Measurements from ENCODE around the gene AP2A2. TPM values are rescaled to one million over a fixed set of nuclear protein-coding genes. Genes with fewer than 3 reads are reported as not detected.
A peak's percentile ranks its signal among the peaks of the same experiment; 100 is the strongest.

Gene AP2A2
- total RNA-seq, 6 experiments from 2014 or later, result 41.4 to 66.7 (median 53.8) TPM

DNA sequence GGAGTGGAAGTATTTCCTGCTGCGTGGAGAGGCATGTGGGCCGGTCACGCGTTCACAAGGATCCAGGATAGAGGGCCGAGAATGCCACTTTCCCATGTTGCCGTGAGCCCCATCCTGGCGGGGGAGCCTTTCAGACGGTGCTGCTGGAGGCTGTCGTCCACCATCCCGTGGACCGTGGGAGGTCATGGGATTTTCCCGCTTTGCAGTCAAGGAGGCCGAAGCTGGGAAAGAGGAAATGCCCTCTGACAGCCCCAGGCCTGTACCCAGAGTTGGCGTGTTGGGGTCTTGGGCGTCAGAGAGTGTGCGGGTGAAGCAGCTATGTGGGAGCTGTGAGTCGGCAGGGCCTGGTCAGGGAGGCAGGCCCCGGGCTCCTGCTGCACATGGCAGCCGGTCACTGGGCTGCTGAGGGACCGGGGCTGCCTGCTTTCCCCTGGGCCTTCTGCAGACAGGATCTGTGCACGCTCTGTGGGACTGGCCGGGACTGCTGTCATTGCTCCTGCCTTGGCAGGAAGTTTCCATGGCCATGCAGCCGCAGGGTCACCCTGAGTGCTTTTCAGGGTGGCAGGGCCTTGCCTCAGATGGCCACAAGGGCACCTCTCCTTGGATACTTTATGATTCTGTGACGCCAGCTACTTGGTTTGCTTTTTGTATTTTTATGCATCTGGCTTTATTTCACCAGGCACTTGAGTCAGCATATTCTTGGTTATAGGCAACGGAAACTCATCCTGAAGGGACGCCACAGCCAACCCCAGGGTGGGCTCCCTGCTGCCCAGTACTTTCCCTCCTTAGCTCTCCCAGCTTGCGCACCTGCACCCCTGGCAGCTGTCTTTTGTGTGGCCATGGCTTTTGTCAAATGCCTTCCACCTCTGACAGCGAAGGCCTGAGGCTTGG lies 52.4 kb downstream of the AP2A2 start:
- TF ChIP-seq POLR2A (IDR thresholded peaks at IDR 0.05), result no peak
- TF ChIP-seq, protein P1, sequence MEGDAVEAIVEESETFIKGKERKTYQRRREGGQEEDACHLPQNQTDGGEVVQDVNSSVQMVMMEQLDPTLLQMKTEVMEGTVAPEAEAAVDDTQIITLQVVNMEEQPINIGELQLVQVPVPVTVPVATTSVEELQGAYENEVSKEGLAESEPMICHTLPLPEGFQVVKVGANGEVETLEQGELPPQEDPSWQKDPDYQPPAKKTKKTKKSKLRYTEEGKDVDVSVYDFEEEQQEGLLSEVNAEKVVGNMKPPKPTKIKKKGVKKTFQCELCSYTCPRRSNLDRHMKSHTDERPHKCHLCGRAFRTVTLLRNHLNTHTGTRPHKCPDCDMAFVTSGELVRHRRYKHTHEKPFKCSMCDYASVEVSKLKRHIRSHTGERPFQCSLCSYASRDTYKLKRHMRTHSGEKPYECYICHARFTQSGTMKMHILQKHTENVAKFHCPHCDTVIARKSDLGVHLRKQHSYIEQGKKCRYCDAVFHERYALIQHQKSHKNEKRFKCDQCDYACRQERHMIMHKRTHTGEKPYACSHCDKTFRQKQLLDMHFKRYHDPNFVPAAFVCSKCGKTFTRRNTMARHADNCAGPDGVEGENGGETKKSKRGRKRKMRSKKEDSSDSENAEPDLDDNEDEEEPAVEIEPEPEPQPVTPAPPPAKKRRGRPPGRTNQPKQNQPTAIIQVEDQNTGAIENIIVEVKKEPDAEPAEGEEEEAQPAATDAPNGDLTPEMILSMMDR (IDR thresholded peaks at IDR 0.05), result no peak
- DNase-seq, result no peak
- Histone ChIP-seq H3K4me3 (no peak overlapping the region), H3K9me3 (no peaks in the 10 kb centered on the region), H3K27me3 (no peaks in the 10 kb centered on the region), H3K27ac (no peak overlapping the region), H3K36me3 (peaks cover 0 to 62% (median 6%) of the 10 kb centered on the region in 4 donors), H3K4me1 (no peaks in the 10 kb centered on the region)
- WGBS (ENCODE audit: insufficient coverage, low coverage, low lambda C conversion rate, missing lambda C conversion rate), result 95% methylated on average over 3 of the region's 28 CpGs
- ATAC-seq, result peak; percentile 33 to 45 (median 39)
- intact Hi-C loops (cut with DNase I), result no loop called here

DNA sequence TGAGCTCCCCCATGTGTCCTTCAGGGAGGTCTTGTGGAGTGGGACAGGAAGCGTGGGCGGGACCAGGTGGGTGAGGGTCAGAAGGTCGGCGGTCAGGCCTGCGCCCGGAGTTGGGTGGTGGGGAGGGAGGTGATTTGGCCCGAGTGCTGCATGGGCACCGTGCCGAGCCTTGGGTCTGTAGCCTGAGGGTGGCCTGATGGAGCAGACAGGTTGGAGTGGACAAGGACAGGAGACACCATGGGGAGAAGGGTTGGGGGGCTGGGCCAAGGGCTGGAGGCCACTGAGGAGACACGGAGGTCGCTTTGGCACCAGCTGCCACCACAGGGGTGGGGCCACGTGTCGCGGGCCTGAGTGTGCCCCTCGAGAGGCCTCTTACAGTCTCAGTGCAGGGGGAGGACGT lies 53.1 kb downstream of the AP2A2 start:
- TF ChIP-seq, protein P1 (IDR thresholded peaks at IDR 0.05), result no peak
- TF ChIP-seq POLR2A (IDR thresholded peaks at IDR 0.05), result no peak
- DNase-seq (no peak), ATAC-seq (peak in 1 of 4 donors; percentile 10)
- H3K9me3 ChIP-seq, result no peaks in the 10 kb centered on the region
- WGBS (ENCODE audit: insufficient coverage, low coverage, low lambda C conversion rate, missing lambda C conversion rate), result 54% methylated on average over 9 of the region's 16 CpGs
- H3K27me3 ChIP-seq, result no peaks in the 10 kb centered on the region
- no peak overlapping the region for H3K27ac ChIP-seq
- intact Hi-C loops (cut with DNase I), result no loop called here
- H3K36me3 ChIP-seq, result peaks cover 0 to 58% (median 5%) of the 10 kb centered on the region in 4 donors
- no peak overlapping the region for H3K4me3 ChIP-seq
- no peaks in the 10 kb centered on the region for H3K4me1 ChIP-seq

DNA sequence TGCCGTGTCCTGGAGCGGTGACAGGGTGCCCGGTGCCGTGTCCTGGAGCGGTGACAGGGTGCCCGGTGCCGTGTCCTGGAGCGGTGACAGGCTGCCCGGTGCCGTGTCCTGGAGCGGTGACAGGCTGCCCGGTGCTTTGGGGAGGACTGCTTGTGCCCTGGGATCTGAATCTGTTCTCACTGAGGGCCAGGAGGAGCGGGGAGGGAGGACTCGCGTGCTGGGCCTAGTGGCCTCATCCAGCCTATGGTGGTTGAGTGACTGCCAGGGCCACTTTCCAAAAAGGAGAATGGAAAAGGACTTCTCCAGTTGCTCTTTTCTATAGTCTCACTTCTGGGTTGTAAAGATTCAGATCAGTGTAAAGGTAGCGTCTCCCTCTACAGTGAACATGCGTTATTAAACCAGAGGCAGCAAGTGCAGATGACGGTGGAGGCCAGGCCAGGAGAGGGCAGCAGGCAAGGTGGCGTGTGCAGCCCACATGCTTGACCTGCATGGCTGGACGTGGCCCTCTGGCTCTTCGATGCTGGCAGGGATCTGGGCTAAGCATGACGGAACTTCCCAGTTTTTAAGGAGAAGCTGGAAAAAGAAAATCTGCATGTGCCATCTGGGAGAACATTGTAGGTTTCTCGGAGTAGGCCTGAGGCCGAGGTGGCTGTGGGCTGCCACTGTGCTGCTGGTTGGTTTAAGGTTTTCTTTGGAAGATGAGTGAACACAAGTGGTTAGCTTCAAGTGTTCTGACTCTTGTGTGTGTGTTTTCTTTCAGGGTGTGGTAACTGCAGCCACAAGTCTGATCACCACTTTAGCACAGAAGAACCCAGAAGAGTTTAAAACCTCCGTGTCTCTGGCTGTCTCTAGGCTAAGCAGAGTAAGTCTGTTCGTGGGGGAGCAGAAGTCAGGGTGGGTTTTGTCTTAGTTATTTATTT lies 55.0 kb downstream of the AP2A2 start:
- ATAC-seq (peak in 3 of 4 donors; percentile 13 to 35 (median 29)), DNase-seq (no peak)
- TF ChIP-seq, protein P1 (IDR thresholded peaks at IDR 0.05), result no peak
- no peak for TF ChIP-seq POLR2A (IDR thresholded peaks at IDR 0.05)
- Histone ChIP-seq H3K27ac (no peak overlapping the region), H3K4me1 (no peaks in the 10 kb centered on the region), H3K27me3 (no peaks in the 10 kb centered on the region), H3K36me3 (peaks cover 6 to 72% (median 19%) of the 10 kb centered on the region in 4 donors), H3K9me3 (no peaks in the 10 kb centered on the region), H3K4me3 (no peak overlapping the region)
- 85% methylated on average over 7 of the region's 26 CpGs for WGBS (ENCODE audit: insufficient coverage, low coverage, low lambda C conversion rate, missing lambda C conversion rate)
- intact Hi-C loops (cut with DNase I), result no loop called here

DNA sequence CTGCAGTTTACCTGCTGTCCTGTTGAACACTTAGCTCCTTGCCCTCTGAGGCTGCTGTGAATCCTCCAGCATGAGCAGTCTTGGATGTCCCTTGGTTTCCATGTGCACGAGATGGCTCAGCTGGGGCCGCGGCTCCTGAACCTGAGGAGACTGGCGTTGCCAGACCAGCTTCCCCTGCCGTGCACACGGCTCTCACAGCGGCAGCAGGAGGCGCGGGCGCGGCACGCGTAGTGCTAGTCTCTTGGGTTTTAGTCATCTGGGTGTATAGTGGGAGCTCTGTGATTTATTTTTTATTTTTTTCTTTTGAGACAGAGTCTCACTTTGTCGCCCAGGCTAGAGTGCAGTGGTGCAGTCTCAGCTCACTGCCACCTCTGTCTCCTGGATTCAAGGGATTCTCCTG lies 56.1 kb downstream of the AP2A2 start:
- DNase-seq, result no peak
- Histone ChIP-seq H3K27ac (no peak overlapping the region), H3K36me3 (peaks cover 6 to 75% (median 25%) of the 10 kb centered on the region in 4 donors), H3K4me3 (no peak overlapping the region), H3K9me3 (no peaks in the 10 kb centered on the region), H3K27me3 (no peaks in the 10 kb centered on the region), H3K4me1 (no peaks in the 10 kb centered on the region)
- intact Hi-C loops (cut with DNase I), result no loop called here
- TF ChIP-seq, protein P1 (IDR thresholded peaks at IDR 0.05), result no peak
- no peak for TF ChIP-seq POLR2A (IDR thresholded peaks at IDR 0.05)
- no peak for ATAC-seq
- WGBS (ENCODE audit: insufficient coverage, low coverage, low lambda C conversion rate, missing lambda C conversion rate), result 90% methylated on average over 4 of the region's 14 CpGs
